Endothelial cell of coronary artery (primary cell): ENCODE data around the gene BBS2. TPM values are rescaled to one million over a fixed set of nuclear protein-coding genes. Genes with fewer than 3 reads are reported as not detected.

Experiments
- total RNA-seq: library from RNA; depleted of rRNA; stranded (reverse); fragments of >200 nt; gene quantifications from 2 replicates; pipeline ENCODE4 v1.2.3, GENCODE V29; 2014

BBS2 gene
- total RNA-seq: 43.9 and 62.4 TPM in 2 replicates

DNA sequence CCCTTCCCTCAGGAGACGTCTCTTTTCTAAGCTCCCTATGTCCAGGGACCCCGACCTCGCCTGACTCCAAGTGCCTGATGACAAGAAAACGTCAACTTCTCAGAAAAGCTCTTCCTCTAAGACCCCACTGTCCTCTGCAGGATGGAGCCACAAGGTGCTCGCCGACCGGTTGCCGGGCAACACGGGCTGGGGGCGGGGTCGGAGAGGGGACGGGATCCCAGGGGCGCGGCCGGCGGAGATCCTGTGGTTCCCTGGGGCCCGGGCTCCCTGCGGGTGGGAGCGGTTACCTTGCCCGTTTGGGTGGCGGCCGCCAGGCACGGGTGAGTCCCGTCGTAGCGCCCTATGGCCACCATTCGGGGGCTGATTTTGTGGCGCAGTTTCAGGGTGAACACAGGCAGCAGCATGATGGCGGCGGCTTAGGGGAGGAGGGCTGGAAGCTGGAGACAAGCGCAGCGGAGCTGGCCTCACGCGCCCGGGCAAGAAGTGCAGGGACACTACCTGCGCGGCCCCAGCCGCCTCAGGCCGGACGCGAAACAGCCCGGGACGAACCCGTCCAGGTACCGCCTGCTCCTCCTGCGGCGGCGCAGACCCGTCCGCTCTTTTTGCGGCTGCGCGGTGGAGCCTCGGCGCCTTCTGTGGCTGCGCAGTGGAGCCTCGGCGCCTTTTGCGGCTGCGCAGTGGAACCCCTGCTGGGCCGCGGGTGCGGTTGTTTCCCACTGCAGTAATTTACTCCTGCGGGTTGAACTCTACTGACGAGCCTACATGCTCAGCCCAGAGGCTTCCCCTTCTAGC is at the start of gene BBS2:
TSS of gene BBS2 (minus strand) at position 566 of the 792 bp plus-strand sequence. CDS start at position 404, 162 bp downstream.

DNA sequence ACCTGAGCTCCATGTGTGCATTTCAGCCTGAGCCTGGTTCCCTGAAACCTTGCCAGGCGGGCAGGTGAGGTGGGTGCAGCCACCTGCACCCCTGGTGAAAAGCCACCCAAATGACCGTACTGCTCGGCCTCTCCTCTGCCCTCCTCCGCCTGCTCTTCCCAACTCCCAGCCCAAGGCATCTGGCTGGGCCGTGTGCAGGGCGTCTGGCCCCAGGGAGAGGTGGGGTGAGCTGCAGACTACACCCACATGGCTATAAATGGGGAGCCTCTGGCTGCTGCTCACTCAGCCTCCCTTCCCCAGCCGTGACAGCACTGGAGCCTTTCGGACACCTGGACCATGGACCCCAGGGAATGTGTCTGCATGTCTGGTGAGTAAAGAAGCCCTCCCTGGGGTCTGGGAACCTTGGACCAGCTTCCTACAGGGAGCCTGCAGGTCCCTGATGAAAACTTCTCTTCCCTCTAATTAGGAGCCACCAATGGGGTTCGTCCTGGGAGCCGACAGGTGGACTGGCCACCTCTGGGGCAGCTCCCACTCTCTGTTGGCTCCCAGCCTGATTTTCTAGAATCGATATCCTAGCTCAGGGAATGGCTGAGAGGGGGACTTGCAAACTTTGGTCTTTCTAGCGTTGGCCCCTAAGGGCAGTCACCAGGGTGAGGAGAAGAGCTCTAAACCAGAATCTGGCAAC is 45.1 kb upstream of the BBS2 start, which contains the start of gene MT4:
TSS of gene MT4 (plus strand) at position 281 of the 685 bp plus-strand sequence. CDS start at position 337, 56 bp downstream.

DNA sequence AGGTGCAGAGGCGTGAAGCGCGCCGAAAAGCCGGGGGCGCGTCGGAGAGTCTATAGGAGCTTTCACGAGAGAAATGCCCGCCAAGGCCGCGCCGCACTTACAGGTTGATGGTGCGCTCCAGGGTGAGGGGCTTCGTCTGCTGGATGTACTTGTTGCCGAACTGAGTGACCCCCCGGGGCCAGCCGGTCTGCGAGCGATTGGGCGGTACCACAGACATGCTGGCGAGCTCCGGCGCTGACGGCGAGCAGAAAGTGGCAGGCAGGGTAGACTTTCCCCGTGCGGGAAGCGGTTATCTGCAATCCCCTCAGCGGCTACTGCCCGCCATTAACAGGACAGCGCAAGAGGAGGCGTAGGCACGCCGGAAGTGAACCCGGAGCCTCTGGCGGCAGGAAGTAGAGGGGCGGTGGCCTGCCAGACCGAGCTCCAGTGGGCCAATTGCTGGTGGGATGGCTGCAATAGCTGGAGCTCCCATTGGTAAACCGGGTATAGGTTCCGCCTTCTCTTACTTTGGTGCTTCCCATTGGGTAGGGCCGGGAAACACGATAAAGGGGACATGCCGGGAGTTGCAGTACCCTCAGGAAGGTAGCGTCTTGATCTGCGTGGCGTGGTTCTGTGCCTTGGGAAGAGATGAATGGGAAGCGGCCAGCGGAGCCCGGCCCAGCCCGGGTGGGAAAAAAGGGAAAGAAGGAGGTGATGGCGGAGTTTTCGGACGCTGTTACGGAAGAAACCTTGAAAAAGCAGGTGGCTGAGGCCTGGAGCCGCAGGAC is 68.7 kb downstream of the BBS2 start, which contains the start of the genes NUDT21 and OGFOD1:
TSS of gene NUDT21 (minus strand) at position 347 of the 767 bp plus-strand sequence. CDS start at position 217, 130 bp downstream.
TSS of gene OGFOD1 (plus strand) at position 569 of the 767 bp plus-strand sequence. CDS start at position 628, 59 bp downstream.

Other genes starting within 250 kb of the BBS2 start
- 215 and 286 TPM in 2 replicates for gene AMFR, start 94.5 kb downstream of the BBS2 start, total RNA-seq
- gene NUDT21, start 68.7 kb downstream of the BBS2 start, total RNA-seq: 61.4 and 68.2 TPM in 2 replicates
- 67.3 and 95.7 TPM in 2 replicates for gene OGFOD1, start 68.5 kb downstream of the BBS2 start, total RNA-seq
- not detected in 2 replicates for gene MT4, start 45.0 kb upstream of the BBS2 start, total RNA-seq
- not detected in 2 replicates for gene MT3, start 69.5 kb upstream of the BBS2 start, total RNA-seq
- gene MT2A, start 88.6 kb upstream of the BBS2 start, total RNA-seq: 118 and 174 TPM in 2 replicates
- gene MT1E, start 105.8 kb upstream of the BBS2 start, total RNA-seq: 131 and 212 TPM in 2 replicates
- 2.2 and 5.2 TPM in 2 replicates for gene MT1M, start 112.6 kb upstream of the BBS2 start, total RNA-seq
- gene MT1A, start 118.6 kb upstream of the BBS2 start, total RNA-seq: 3.2 and 3.3 TPM in 2 replicates
- gene MT1B, start 131.9 kb upstream of the BBS2 start, total RNA-seq: not detected in 2 replicates
- gene MT1F, start 137.9 kb upstream of the BBS2 start, total RNA-seq: 0.99 and 1.0 TPM in 2 replicates
- gene MT1G, start 148.0 kb upstream of the BBS2 start, total RNA-seq: not detected in 2 replicates
- not detected in 2 replicates for gene MT1H, start 149.8 kb upstream of the BBS2 start, total RNA-seq
- 13.8 and 27.1 TPM in 2 replicates for gene MT1X, start 162.4 kb upstream of the BBS2 start, total RNA-seq
- gene NUP93, start 210.1 kb upstream of the BBS2 start, total RNA-seq: 71.1 and 119 TPM in 2 replicates